HG03045 (cell line): ENCODE results near the gene NFKBIA.
"Not testable (repeated sequence)": the region's sequence is repeated elsewhere in the genome, so short reads cannot be mapped to it uniquely, and the experiment has no call there.

Source experiments
- ATAC-seq: cut with Tn5 transposase; IDR thresholded peaks from one replicate; pipeline ENCODE4 v1.9.1; 2021; ENCODE audit warnings: mild to moderate bottlenecking, moderate library complexity; ENCODE audit not compliant: unreplicated experiment

Gene NFKBIA

DNA sequence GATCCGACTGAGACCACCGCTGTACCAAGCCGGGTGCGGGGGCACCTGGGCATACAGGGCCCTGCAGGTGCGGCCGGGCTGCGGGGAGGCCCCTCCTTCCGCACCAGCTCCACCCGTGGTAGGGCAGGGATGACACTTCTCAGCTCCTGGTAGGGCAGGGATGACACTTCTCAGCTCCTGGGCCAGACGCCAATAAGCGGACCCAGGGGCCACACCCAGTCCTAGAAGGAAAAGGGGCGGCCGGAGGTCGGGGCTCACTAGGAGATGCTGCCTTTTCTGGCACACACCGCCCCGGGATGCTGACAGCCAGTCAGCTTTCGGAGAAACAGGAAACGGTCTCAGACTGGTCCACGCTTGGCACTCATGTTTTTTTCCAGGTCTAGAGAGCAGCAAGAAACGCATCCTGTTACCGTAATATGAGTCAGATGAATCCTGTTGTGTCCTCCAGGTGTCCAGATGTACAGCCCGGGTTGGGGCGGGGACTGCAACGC, 34.8 kb downstream of the NFKBIA start:
- ATAC-seq = no peak

DNA sequence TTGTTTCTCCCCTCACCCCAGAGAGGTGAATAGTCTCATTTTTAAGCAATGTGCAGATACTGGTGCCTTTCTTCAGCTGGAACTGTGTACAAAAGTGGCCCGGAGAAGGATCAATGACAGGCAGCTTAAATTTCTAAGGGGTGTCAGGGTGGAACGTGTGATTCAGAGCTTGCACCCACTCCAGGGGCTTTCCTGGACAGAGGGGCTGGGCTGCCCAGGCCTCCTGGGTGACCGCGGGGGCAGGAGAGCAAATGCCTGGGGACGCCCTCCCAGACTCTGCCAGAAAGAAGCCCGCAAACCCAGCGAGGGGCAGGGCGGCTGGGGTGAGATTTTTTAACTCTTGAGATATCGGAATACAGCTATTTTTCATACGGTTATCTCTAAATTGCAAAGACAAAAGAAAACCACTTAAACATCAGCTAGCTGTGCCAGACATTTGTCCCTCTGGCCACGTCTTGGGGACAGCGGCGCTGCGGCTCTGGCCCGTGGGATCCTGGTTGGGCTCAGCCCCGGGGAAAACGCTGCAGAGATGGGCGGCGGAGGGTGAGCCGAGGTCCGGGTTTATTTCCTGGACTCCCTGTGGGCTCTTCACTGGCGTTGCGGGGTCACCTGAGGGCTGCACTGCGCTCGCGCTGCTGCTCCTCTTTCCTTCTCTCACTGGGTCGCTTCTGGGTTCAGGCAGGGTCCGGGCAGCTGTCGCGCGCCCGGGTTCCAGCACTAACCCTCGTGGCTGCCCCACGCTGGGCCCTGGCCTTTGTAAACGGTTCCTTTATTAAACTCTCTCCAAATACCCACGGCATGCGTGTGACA, 35.8 kb downstream of the NFKBIA start:
- no peak for ATAC-seq

DNA sequence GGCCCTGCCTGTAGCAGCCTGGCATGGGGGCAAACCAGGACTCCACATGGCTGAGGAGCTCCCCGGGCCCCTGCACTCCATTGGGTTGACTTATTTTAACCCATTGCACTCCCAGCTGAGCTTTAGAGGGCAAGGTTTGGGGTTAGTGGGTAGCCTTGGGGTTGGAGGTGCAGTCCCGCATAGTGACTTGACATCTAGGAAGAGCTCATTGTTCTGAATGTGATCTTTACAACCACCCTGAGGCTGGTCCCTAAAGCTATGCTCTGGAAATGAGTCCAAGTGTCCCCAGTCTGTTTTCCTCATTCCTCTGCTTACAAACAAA, 36.4 kb downstream of the NFKBIA start:
- no peak for ATAC-seq

DNA sequence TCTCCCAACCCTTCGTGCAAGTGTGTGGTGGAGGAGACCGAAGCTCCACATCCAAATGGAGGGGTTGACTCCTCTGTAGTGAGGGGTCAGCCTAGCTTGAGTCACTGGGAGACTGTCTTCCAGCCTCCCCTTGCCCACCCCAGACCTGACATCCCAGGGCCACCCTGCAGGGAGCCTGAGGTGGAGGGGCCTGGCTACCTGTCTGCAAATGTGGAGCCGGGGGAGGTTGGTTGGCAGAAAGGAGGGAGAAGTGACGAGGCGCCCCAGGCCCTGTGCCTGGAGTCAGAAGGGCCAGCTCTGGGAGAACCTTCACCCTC, 37.5 kb downstream of the NFKBIA start:
- no peak for ATAC-seq

DNA sequence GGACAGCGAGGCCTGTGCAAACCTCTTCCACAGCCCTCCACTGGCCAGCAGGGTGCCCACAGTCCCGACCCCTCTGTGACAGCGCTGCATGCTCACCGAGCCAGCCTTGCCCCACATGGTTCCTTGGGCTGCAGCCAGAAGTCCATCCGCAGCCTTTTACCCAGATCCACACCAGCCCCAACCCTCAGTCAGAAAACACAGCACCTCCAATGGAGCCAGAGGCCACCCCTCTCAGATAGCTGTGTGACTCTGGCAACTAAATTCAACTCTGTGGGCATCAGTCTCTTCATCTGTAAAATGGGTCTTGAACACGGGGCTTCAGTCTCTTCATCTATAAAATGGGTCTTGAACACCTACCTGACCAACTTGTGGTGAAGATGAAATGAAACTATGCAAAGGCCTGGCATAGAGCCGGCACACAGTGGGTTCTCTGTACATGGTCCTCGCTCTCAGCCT, 38.0 kb downstream of the NFKBIA start:
- no peak for ATAC-seq

DNA sequence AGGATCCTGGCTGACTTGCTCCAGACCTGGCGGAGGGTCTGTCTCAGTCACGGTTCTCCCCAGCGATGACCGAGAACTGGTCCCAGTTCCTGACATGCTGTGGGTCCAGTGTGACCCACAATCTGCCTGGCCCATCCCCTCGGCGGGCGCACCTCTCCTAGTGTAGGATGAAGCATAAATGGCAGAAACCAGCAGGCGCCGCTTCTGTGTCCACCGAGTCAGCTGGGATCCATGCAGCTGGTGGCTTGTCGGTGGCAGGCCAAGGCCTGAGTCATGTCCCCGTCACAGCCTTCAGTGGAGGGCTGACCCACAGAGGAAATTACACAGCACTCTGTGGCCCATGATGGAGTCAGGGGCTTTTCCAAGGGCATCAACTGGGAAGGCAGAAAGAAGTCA, 38.5 kb downstream of the NFKBIA start:
- no peak for ATAC-seq

DNA sequence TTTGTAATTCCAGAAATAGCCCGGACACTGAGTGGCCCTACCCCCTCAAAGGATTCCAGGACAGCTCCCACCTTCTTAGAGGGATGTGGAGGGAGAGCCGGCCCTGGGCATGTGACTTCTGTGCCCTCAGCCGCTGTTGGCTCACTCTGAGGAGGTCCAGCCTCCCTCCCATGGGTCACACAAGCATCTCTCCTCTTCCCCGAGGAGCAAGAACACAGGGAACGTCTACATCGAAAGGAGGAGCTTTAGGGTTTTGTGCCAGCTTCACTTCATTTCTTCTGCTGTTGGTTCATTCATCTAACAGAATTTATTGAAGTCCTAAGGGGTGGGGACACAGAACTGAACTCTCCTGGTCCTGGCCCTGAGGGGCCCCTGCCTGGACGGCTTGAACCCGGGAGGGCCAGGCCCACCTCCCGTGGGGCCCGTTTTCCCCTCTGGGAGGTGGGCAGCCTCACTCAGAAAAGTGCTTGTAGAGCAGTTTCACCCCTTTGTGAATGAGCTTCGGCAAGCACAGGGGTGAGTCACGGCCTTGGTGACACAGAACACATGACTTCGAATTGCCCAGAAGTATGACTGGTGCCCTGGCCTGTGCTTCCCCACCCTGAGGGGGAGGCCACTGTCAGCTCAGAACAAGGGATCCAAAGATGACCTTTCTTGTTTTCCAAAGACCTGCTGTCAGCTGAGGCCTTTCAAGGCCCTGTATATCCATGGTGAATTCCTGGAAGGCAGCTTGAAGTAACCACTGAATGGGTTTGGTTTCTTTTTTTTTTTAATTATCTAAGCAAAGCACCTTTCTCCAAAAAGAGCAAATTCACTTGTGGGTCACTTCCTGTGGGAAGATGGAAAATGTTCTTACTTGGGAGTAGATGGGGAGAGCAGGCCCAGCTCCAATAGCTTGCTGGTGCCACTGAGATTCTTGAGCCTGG, 39.2 kb downstream of the NFKBIA start:
- ATAC-seq = no peak

DNA sequence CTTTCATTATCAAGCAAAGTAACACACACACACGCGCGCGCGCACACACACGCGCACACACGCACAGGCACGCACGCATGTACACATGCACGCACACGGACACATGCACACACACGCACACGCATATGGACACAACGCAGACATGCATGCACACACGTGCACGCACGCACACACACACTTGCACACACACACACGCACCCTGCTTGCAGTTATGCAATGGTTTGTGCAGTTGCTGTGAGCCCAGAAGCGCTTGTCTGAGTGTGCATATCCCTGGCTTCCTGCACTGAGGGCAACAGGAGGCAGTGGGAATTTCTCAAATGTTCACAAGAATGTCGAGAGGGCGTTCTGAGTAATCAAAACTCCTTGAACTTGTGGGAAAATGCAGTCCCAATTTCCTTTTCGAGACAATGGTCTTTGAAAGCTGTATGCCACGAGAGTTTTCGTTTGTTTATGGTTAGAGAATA, 41.6 kb downstream of the NFKBIA start:
- no peak for ATAC-seq

DNA sequence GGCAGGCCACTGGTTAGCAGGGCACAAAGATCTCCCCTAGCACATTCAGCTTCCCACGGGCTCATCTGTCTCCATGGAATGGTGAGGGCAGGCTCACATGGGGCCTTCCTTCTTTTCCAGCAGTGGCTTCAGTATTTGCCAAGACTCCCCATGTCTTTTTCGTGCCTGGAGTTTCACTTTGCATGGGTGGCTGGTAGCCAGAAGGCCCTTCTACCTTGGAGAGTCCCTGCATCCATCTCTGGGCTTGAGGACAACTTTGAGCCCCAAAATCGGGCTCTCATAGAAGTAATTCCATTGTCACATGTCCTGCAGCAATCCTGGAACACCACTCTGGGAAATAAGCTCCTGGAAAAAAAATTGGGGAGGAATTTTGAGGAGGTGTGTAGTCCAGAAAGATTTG, 42.1 kb downstream of the NFKBIA start:
- ATAC-seq = no peak

DNA sequence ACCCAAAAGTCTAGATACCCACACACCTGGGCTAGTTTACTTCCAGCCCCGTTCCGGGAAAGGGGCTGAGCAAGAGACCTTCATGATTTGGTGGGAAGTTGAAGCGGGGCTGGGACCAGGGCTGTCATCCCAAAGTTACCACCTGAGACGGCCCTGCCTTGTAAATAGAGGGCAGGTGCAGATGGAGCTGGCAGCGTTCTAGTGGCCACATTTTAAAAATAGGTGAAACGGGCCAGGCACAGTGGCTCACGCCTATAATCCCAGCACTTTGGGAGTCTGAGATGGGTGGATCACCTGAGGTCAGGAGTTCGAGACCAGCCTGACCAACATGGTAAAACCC, 43.4 kb downstream of the NFKBIA start:
- no peak for ATAC-seq

DNA sequence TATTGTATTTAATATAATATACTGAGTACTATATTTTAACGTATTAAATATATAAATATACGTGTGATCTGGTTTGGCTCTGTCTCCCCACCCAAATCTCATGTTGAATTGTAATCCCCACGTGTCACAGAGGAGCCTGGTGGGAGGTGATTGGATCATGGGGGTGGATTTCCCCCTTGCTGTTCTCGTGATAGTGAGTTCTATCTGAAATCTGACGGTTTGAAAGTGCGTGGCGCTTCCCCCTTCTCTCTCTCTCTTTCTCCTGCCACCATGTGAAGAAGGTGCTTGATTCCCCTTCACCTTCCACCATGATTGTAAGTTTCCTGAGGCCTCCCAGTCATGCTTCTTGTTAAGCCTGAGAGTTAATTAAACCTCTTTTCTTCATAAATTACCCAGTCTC, 44.9 kb downstream of the NFKBIA start:
- ATAC-seq = not testable (repeated sequence)

DNA sequence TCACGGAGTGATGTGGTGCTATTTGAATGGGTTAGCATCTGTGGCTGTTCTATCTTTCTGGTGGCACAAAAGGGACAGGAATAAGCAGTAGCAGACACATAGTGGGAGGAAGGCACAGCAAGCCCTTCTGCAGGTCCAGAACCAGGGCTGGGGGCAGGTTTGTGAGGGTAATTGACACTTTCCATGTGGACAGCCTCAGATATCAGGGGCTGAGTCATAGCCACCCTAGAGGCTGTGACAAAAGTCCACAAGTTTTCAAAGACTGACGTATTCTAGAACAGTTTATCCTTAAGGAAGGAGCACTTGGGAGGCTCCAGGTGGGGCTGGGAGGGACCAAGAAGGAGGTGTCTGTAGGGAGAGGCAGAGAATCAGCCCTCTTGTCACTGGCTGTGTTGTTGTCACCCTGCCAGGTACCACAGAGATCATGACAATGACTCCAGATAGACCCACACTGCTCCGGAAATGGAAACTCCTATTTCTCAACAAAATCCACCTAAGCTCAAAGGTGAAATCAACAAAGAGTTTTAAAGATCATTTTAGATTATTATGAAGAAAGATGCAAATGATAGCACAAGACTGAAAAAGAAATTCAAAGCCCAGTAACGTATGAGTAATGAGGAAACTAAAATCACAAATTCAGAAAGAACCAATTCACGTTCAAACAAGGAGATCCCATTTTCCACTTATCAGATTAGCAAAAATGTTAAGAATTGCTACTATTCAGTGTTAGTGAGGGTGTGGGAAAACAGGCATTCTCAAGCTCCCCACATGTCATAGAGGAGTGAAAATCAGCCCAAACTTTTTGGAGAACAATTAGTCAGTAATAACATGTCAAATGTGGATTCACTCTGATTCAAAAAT, 48.3 kb downstream of the NFKBIA start:
- no peak for ATAC-seq

DNA sequence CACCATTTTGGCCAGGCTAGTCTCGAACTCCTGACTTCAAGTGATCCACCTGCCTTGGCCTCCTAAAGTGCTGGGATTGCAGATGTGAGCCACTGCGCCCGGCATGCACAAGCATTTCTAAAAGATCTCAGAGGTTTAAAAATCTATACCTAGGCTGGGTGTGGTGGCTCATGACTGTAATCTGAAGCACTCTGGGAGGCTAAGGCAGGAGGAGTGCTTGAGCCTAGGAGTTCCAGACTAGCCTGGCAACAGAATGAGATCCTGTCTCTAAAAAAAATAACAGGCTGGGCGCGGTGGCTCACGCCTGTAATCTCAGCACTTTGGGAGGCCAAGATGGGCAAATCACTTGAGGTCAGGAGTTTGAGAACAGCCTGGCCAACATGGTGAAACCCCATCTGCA, 49.3 kb downstream of the NFKBIA start:
- ATAC-seq = not testable (repeated sequence)

DNA sequence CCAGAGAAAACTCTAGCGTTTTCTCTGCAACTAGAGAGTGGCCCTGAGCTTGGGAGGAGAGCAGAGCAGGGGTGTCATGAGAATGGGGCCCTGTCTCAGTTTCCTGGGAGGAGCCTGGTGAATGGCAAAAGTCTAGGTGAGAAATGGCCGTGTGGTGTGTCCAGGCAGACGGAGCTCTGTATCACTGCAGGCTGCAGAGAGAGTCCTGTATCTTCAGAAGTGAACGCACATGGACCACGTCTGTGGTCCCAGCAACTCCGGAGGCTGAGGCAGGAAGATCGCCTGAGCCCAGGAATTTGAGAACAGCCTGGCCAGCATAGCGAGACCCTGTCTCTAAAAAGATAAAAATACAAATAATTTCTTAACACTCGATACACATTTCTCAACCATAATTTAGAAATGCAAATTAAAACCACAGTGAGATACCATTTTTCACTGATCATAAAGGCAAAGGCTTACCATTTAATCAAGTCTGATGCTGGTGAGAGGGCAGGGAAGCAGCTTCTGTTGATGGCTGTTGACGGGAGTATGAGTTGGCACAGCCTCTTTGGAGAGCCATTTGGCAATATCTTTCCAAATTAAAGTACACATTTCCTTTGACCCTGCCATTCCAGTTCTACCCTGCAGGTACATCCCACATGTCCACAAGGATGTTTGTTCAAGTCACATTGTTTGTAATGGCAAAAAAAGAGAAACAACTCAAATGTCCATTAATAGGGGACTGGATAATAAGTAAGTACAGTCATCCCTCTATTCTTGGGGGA, 51.0 kb downstream of the NFKBIA start:
- no peak for ATAC-seq

DNA sequence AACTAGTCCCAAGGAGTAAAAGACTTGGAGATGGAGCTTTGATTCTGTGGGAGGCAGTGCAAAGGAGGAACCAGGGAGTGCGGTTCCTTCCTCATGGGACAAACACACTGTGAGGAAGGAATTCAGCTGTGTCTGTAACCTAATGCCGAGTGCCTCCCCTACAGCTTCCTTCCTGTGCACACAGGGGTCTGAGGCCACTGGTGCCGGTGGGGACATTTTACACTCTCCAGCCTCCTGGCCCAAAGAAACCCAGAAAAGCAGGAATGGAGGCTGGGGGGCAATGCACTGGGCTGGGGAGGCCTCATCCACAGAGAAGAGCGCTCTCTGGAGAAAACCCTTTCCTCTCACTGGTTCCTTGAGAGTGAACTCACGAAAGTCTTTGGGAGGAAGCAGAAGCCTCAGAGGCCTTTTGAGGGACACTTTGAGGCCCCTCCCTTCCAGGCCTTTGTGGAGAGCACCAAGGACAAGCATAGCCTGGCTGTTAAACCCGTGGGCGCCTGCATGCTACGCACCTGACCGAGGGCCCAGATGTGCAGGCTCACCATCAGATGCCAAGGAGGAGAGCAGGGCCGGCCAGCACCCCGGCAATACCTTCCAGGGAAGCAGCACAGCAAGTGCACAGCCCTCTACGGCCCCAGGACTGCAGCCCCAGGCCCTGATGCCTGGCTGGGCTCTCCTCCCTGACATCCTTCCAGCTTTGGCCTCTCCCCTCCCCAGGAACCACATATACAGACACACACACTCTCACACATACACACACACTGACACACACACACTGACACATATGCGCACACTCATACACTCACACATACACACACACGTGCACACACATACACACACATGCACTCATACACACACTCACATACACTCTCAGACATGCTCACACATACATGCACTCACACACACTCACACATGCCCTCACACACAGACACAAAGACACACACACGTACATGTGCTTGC, 52.0 kb downstream of the NFKBIA start:
- ATAC-seq = no peak

DNA sequence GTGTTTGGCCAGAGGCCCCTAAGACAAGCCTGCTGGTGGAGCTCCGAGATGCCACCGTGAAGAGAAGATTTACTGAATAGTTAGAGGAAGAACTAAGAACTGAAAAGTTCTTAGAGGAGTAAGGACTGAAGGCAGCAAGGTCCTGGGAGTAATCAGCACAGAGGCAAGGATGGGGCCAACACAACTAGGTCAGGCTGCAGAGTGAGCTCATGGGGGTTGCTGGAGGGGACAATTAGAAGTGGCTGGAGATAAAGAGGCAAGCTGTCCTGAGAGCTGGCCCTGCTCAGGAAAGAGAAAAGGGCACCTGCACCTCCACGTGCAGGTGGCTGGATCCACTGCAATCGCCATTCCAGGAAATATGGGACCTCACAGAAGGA, 52.7 kb downstream of the NFKBIA start:
- ATAC-seq = no peak
